GM12801 (cell line): ENCODE data around the gene MRPL14.

Experiments used
- CTCF ChIP-seq: IDR thresholded peaks from one replicate; pipeline ENCODE4 v1.5.1; 2011; ENCODE audit warnings: control low read depth; ENCODE audit not compliant: insufficient read length; ENCODE audit errors: extremely low read depth

MRPL14 gene

GRCh38 chr6:44078827-44079671, 48.2 kb downstream of the MRPL14 start:
- TF ChIP-seq CTCF = peak; percentile 70

GRCh38 chr6:44078219-44078826, 48.9 kb downstream of the MRPL14 start:
- TF ChIP-seq CTCF = no peak

GRCh38 chr6:44077214-44077946, 49.9 kb downstream of the MRPL14 start:
- TF ChIP-seq CTCF = no peak

GRCh38 chr6:44076356-44077213, 50.7 kb downstream of the MRPL14 start:
- TF ChIP-seq CTCF = no peak

- TF ChIP-seq CTCF = no peak
Measured at GRCh38 chr6:44075647-44076355, 51.5 kb downstream of the MRPL14 start.

- TF ChIP-seq CTCF = no peak
Measured at GRCh38 chr6:44074813-44075646, 52.2 kb downstream of the MRPL14 start.
